ENCODE results near the gene ADGRF1.

ADGRF1 gene

DNA sequence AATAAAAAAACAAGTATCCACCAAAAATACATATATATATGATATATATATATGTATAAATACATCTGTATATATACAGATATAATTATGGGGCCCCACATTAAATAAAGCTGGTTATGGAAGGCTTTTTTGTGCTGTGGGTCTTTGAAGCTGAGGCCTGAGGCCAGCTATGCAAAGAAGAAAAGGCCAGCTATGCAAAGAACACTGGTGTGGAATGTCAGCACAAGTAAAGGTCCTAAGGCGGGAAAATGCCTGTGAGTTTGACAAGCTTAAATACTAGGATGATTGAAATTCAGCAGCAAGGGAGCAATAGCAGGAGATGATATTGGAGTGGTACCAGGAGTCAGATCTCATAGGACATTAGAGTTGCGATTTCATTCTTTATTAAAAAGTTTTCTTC lies 25.2 kb downstream of the ADGRF1 start:
- no peak overlapping the region for H3K27ac ChIP-seq (replicated peaks)

DNA sequence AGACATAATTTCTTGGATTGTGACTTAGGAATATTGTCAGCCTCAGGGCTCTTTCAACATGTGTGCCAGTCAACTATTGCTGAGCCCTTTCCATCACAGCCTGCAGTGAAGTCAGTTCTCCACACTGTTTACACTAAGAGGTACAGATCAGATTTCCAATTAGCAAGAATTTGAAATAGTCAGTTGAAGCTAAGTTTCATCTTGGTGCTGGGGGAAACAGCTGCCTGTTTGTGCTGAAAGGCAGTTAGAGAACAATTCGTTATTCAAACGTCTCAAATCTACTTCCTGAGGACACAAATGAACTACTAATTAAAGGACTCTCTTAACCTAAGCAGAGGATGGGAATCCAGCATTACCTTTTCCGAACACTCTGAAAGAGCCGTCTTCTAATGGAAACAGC lies 25.9 kb downstream of the ADGRF1 start:
- TF ChIP-seq GABPA (IDR thresholded peaks at IDR 0.05; ENCODE audit: low read depth) (no peak), SPI1 (IDR thresholded peaks at IDR 0.05; ENCODE audit: borderline replicate concordance, low read depth) (no peak), POLR2AphosphoS5 (IDR thresholded peaks at IDR 0.05; ENCODE audit: low read depth) (no peak)
- TF ChIP-seq, protein P1, sequence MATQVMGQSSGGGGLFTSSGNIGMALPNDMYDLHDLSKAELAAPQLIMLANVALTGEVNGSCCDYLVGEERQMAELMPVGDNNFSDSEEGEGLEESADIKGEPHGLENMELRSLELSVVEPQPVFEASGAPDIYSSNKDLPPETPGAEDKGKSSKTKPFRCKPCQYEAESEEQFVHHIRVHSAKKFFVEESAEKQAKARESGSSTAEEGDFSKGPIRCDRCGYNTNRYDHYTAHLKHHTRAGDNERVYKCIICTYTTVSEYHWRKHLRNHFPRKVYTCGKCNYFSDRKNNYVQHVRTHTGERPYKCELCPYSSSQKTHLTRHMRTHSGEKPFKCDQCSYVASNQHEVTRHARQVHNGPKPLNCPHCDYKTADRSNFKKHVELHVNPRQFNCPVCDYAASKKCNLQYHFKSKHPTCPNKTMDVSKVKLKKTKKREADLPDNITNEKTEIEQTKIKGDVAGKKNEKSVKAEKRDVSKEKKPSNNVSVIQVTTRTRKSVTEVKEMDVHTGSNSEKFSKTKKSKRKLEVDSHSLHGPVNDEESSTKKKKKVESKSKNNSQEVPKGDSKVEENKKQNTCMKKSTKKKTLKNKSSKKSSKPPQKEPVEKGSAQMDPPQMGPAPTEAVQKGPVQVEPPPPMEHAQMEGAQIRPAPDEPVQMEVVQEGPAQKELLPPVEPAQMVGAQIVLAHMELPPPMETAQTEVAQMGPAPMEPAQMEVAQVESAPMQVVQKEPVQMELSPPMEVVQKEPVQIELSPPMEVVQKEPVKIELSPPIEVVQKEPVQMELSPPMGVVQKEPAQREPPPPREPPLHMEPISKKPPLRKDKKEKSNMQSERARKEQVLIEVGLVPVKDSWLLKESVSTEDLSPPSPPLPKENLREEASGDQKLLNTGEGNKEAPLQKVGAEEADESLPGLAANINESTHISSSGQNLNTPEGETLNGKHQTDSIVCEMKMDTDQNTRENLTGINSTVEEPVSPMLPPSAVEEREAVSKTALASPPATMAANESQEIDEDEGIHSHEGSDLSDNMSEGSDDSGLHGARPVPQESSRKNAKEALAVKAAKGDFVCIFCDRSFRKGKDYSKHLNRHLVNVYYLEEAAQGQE (IDR thresholded peaks at IDR 0.05; ENCODE audit: insufficient replicate concordance, low read depth), result no peak
- TF ChIP-seq, protein P2, sequence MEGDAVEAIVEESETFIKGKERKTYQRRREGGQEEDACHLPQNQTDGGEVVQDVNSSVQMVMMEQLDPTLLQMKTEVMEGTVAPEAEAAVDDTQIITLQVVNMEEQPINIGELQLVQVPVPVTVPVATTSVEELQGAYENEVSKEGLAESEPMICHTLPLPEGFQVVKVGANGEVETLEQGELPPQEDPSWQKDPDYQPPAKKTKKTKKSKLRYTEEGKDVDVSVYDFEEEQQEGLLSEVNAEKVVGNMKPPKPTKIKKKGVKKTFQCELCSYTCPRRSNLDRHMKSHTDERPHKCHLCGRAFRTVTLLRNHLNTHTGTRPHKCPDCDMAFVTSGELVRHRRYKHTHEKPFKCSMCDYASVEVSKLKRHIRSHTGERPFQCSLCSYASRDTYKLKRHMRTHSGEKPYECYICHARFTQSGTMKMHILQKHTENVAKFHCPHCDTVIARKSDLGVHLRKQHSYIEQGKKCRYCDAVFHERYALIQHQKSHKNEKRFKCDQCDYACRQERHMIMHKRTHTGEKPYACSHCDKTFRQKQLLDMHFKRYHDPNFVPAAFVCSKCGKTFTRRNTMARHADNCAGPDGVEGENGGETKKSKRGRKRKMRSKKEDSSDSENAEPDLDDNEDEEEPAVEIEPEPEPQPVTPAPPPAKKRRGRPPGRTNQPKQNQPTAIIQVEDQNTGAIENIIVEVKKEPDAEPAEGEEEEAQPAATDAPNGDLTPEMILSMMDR (IDR thresholded peaks at IDR 0.05; ENCODE audit: insufficient read depth, low read length), result no peak
- no peak overlapping the region for H3K27ac ChIP-seq (replicated peaks)
- no peak for DNase-seq (ENCODE audit: low read depth in 1 of 2, low spot score in 1 of 2)

More for the DNA sequence above, 25.2 kb downstream of the ADGRF1 start:
- Histone ChIP-seq H3K27me3 (ENCODE audit: insufficient read depth, poor library complexity, severe bottlenecking) (no peaks in the 10 kb centered on the region), H3K4me3 (replicated peaks; ENCODE audit: insufficient read depth, low read length) (no peak overlapping the region)
- TF ChIP-seq, protein P2 (IDR thresholded peaks at IDR 0.05; ENCODE audit: insufficient read depth, low read length), result no peak
- TF ChIP-seq, protein P1 (IDR thresholded peaks at IDR 0.05; ENCODE audit: insufficient replicate concordance, low read depth), result no peak
- TF ChIP-seq SPI1 (IDR thresholded peaks at IDR 0.05; ENCODE audit: borderline replicate concordance, low read depth) (no peak), POLR2AphosphoS5 (IDR thresholded peaks at IDR 0.05; ENCODE audit: low read depth) (no peak), GABPA (IDR thresholded peaks at IDR 0.05; ENCODE audit: low read depth) (no peak)
- DNase-seq (ENCODE audit: low read depth in 1 of 2, low spot score in 1 of 2), result no peak

DNA sequence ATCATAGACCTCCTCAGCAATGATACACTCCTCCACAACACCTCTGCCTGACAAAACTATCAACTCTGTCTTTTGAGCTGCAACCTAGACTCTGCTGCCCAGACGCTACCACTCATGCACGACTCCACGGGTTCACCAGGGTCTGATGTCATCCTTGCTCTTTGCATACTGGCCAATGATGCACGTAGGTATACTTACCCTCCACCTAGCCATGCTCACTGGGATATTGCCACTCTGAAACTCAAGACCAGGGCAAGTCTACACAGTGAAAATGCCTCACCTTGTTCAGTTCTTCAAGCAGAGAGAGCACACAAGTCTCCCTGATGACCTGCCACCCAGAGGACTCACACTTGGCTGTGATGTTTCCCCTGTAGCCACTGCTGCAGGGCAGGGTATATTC lies 27.7 kb downstream of the ADGRF1 start:
- Histone ChIP-seq H3K4me3 (replicated peaks; ENCODE audit: insufficient read depth, low read length) (no peak overlapping the region), H3K27me3 (ENCODE audit: insufficient read depth, poor library complexity, severe bottlenecking) (no peaks in the 10 kb centered on the region), H3K27ac (replicated peaks) (no peak overlapping the region)
- no peak for DNase-seq (ENCODE audit: low read depth in 1 of 2, low spot score in 1 of 2)
- TF ChIP-seq POLR2AphosphoS5 (IDR thresholded peaks at IDR 0.05; ENCODE audit: low read depth) (no peak), GABPA (IDR thresholded peaks at IDR 0.05; ENCODE audit: low read depth) (no peak), SPI1 (IDR thresholded peaks at IDR 0.05; ENCODE audit: borderline replicate concordance, low read depth) (no peak)
- TF ChIP-seq, protein P2 (IDR thresholded peaks at IDR 0.05; ENCODE audit: insufficient read depth, low read length), result no peak
- TF ChIP-seq, protein P1 (IDR thresholded peaks at IDR 0.05; ENCODE audit: insufficient replicate concordance, low read depth), result no peak

More for the DNA sequence above, 25.9 kb downstream of the ADGRF1 start:
- no peak overlapping the region for H3K4me3 ChIP-seq (replicated peaks; ENCODE audit: insufficient read depth, low read length)
- no peaks in the 10 kb centered on the region for H3K27me3 ChIP-seq (ENCODE audit: insufficient read depth, poor library complexity, severe bottlenecking)

All from HL-60 (cell line).